Endothelial cell of hepatic sinusoid (primary cell): Measurements from ENCODE around the gene ZNF792.
"Not testable (repeated sequence)": the region's sequence is repeated elsewhere in the genome, so short reads cannot be mapped to it uniquely, and the experiment has no call there.

ENCODE experiments used
- in situ Hi-C: cut with HindIII; loops from 2 replicates; pipeline ENCODE4 v1.10.0; 2017; ENCODE audit warnings: low sequenced_read_pairs

ZNF792 gene

GRCh38 chr19:34998777-34999497 lies 34.9 kb upstream of the ZNF792 start:
- in situ Hi-C loops, result no loop called here

- in situ Hi-C loops, result not testable (repeated sequence)
Observed at GRCh38 chr19:34998224-34998623, 34.2 kb upstream of the ZNF792 start.

GRCh38 chr19:34997071-34997617 lies 33.1 kb upstream of the ZNF792 start:
- in situ Hi-C loops, result no loop called here

GRCh38 chr19:34995551-34995950 lies 31.5 kb upstream of the ZNF792 start:
- in situ Hi-C loops, result no loop called here

- in situ Hi-C loops, result no loop called here
Observed at GRCh38 chr19:34994643-34995541, 30.9 kb upstream of the ZNF792 start.

GRCh38 chr19:34994286-34994642 lies 30.2 kb upstream of the ZNF792 start:
- in situ Hi-C loops, result no loop called here

GRCh38 chr19:34992582-34992981 lies 28.6 kb upstream of the ZNF792 start:
- in situ Hi-C loops, result not testable (repeated sequence)

- in situ Hi-C loops, result no loop called here
Observed at GRCh38 chr19:34991542-34992333, 27.7 kb upstream of the ZNF792 start.

GRCh38 chr19:34990578-34991192 lies 26.7 kb upstream of the ZNF792 start:
- in situ Hi-C loops, result no loop called here

- in situ Hi-C loops, result no loop called here
Observed at GRCh38 chr19:34989298-34989697, 25.3 kb upstream of the ZNF792 start.

GRCh38 chr19:34988119-34988518 lies 24.1 kb upstream of the ZNF792 start:
- in situ Hi-C loops, result no loop called here

GRCh38 chr19:34985249-34986022 lies 21.4 kb upstream of the ZNF792 start:
- in situ Hi-C loops, result no loop called here

- in situ Hi-C loops, result no loop called here
Observed at GRCh38 chr19:34984287-34984686, 20.3 kb upstream of the ZNF792 start.

- in situ Hi-C loops, result no loop called here
Observed at GRCh38 chr19:34983786-34984185, 19.8 kb upstream of the ZNF792 start.

GRCh38 chr19:34982275-34982674 lies 18.2 kb upstream of the ZNF792 start:
- in situ Hi-C loops, result no loop called here

- in situ Hi-C loops, result loop anchor here (10.0 kb wide), 1 partner anchor 135 kb away; the partner anchor contains the start of gene FXYD3
Observed at GRCh38 chr19:34979819-34980640, 16.0 kb upstream of the ZNF792 start.

- in situ Hi-C loops, result loop anchor here (10.0 kb wide), 1 partner anchor 138 kb away; the partner anchor contains the start of gene FXYD3
Observed at GRCh38 chr19:34976611-34977010, 12.6 kb upstream of the ZNF792 start.

- in situ Hi-C loops, result loop anchor here (10.0 kb wide), 1 partner anchor 140 kb away; the partner anchor contains the start of gene FXYD3
Observed at GRCh38 chr19:34975056-34975455, 11.0 kb upstream of the ZNF792 start.

- in situ Hi-C loops, result loop anchor here (5.0 to 10.0 kb wide), 2 partner anchors 48 to 140 kb away; partner anchors contain the start of gene FXYD3
Observed at GRCh38 chr19:34974646-34975045, 10.6 kb upstream of the ZNF792 start.
